Measurements from ENCODE around the gene DNAH3. TPM values are rescaled to one million over a fixed set of nuclear protein-coding genes. Genes with fewer than 3 reads are reported as not detected.
"Not testable (repeated sequence)": the region's sequence is repeated elsewhere in the genome, so short reads cannot be mapped to it uniquely, and the experiment has no call there.

Gene DNAH3, protein sequence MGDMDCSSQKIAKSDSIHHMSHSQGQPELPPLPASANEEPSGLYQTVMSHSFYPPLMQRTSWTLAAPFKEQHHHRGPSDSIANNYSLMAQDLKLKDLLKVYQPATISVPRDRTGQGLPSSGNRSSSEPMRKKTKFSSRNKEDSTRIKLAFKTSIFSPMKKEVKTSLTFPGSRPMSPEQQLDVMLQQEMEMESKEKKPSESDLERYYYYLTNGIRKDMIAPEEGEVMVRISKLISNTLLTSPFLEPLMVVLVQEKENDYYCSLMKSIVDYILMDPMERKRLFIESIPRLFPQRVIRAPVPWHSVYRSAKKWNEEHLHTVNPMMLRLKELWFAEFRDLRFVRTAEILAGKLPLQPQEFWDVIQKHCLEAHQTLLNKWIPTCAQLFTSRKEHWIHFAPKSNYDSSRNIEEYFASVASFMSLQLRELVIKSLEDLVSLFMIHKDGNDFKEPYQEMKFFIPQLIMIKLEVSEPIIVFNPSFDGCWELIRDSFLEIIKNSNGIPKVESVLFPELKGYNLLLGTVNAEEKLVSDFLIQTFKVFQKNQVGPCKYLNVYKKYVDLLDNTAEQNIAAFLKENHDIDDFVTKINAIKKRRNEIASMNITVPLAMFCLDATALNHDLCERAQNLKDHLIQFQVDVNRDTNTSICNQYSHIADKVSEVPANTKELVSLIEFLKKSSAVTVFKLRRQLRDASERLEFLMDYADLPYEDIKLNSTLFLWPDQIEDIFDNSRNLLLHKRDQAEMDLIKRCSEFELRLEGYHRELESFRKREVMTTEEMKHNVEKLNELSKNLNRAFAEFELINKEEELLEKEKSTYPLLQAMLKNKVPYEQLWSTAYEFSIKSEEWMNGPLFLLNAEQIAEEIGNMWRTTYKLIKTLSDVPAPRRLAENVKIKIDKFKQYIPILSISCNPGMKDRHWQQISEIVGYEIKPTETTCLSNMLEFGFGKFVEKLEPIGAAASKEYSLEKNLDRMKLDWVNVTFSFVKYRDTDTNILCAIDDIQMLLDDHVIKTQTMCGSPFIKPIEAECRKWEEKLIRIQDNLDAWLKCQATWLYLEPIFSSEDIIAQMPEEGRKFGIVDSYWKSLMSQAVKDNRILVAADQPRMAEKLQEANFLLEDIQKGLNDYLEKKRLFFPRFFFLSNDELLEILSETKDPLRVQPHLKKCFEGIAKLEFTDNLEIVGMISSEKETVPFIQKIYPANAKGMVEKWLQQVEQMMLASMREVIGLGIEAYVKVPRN (N-terminal part only)
- polyA plus RNA-seq (ENCODE audit: insufficient read length in 4 of 4), result under 1 TPM; 0.16 to 0.69 (median 0.43) TPM

DNA sequence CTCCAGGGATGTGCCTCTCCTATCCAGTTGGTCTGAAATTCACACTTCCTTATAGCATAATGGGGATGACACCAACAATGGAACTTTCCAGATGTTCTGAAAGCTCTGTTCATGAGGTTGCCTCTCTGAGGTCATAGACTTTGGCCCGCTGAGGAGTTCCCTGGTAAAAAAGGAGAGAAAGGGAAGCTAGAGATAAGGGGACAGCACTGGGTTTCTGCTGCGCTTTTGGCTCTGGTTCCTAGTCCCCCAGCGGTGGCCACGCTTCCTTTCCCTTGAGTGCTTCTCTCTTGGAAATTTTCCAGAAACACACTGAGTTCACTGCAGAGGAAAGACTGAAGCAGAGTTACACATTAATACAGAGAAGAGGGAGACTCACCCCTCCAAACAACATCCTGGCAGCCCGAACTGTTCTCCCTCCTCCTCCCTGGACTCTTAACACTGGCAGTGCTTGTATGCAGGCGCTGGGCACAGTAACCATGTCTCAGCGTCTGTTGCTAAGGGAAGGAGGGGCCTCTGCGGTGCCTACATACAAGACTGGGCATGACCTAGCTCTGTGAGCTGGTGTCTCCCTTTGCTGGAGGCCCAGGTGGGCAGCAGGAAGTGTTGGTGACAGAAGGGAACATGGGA is at the start of gene DNAH3:
Gene DNAH3, minus strand, starts transcription at position 472 of the 627 bp plus-strand sequence. CDS start 527 bp downstream, outside the sequence.
- DNase-seq (ENCODE audit: low read depth in 4 of 4, low spot score in 2 of 4), result no peak

DNA sequence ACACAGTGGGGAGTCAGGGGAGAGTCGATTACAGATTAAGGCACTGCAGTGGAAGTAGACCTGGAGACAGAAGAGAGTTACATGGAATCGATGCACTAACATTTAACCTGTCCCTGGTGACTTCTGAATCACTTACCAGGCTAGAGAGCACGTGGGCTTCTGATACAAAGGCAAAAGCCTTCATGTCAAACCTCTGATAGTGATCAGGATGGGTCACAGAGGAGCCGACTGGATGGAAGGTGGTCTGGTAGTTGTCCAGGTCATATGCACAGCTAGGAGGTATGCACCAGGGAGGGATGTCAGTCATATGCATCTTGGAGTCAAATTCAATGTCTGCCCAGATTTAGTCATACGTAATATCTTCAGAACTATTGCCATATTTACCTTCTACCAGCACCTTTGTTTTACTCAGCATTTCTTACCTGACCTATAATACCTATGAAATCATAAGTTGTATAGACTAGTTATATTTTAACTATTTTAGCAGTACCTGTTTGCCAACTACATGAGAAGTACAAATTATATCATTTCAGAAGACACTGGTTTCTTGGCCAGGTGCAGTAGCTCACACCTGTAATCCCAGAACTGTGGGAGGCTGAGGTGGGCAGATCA is 49.1 kb upstream of the DNAH3 start:
- DNase-seq (ENCODE audit: low read depth in 4 of 4, low spot score in 2 of 4), result no peak

DNA sequence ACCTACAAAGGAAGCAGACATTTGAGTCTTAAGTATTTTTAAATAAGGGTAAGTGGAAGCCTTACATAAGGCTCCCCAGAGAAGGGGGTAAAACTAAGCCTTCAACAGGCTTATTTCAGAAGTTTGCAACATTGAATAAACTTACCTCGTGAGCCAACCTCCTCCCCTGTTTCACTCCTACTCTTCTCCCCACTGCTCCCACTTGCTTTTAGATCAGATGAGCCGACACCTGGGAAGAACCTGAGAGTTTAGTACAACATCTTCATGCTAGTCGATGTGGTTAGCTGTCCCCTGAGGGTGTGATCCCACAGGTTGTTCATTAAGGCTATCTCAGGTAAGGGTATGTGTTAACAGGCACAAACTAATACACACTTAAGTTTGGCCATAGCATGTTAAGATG is 47.0 kb upstream of the DNAH3 start:
- no peak for DNase-seq (ENCODE audit: low read depth in 4 of 4, low spot score in 2 of 4)

DNA sequence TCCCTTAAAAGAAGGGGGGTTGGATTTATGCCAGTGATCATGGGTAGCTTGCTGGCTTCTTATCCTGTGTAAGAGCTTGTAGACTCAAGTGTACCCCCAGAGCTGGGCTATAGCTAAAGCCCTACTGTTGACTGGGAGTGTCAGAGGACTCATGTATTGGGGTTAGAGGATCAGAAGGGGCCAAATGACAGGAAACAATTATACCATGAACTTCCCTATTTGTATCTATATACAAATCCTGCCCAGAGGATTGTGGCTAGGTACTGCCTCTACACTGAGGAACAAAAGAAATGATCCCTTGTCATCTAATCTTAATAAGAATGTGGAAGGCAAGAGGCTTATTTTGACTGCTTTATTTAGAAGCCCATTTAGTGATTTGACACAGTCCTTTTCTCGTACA is 46.5 kb upstream of the DNAH3 start:
- no peak for DNase-seq (ENCODE audit: low read depth in 4 of 4, low spot score in 2 of 4)

DNA sequence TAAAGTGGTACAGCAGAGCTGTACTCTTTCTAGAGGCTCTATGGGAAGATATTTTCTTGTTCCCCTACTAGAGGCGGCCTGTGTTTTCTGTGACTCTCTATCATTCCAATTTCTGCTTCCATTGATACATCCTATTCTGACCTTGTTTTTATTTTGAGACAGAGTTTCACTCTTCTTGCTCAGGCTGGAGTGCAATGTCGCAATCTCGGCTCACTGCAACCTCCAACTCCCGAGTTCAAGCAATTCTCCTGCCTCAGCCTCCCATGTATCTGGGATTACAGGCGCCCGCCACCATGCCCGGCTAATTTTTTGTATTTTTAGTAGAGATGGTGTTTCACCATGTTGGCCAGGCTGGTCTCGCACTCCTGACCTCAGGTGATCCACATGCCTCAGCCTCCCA is 44.7 kb upstream of the DNAH3 start:
- DNase-seq (ENCODE audit: low read depth in 4 of 4, low spot score in 2 of 4), result not testable (repeated sequence)

DNA sequence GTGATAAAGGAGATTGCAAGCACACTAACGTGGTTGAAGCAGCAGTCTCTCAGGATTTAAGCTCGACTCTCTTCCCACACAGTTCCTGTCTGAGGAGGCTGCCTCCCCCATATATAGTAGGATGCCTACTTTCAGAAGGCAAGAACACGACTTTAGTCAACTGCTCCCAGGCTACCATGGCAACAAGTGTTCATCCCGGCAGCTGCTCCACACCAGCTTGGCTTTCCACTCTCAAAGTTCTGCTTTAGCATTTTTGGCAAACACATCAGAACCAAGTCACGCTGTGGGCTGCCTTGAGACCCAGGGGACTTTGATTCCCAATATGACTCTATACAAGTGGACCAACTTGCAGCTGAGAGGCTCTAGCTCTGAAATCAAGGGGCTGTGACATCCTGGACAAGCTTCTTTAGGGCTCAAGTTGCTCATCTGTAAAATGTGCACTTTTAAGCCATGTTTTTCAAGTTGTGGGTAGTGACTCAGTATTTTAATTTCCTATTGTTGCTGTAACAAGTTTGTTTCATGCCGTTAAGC is 44.2 kb upstream of the DNAH3 start:
- no peak for DNase-seq (ENCODE audit: low read depth in 4 of 4, low spot score in 2 of 4)

DNA sequence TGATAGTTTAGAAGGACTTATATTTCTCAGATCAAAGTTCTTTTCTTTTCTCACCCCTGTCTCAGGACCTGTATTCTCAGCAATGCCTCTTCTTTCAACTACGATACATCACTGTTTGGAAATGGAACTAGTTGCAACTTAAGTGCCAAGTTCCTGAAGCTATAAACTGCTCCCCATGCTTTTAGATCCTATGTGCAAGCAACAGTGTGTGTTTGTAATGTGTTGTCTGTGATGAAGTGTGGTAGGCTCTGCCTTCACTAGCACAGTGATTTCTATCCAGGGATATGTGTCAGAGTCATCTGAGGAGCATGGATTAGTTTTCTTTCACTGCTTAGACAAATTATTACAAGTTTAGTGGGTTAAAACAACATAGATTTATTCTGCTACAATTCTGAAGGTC is 42.3 kb upstream of the DNAH3 start:
- no peak for DNase-seq (ENCODE audit: low read depth in 4 of 4, low spot score in 2 of 4)

DNA sequence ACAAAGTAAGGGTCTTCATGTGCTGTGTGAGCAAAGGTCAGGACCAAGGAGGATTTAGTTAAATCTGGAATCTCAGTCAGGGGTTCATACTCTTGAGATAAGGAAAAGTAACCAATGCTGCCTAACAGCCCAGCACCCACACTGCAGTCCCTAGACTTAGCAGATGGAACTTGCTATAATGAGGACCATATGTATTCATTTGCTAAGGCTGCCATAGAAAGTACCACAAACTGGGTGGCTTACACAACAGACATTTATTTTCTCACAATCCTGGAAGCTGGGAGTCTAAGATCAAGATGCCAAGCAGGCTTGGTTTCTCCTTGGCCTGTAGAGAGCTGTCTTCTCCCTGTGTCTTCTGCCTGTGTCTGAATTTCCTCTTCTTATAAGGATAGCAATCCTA is 40.0 kb upstream of the DNAH3 start:
- DNase-seq (ENCODE audit: low read depth in 4 of 4, low spot score in 2 of 4), result no peak

DNA sequence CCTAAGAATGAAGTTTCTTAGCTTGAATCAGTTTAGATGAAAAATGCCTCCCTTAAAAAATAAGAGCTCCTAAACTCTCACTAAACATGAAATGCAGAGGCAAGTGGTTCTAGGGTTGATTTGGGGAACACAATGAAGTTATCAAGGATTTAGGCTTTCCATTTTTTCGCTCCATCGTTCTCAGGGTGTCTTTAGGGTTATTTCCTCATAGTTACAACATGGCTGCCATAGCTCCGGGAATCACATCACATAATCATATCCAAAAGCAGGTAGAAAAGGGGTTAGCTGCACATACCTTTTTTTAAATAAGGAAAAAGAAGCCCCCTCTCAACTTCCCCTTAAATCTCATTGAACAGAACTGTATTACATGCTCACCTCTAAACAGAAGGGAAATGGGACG is 39.4 kb upstream of the DNAH3 start:
- DNase-seq (ENCODE audit: low read depth in 4 of 4, low spot score in 2 of 4), result no peak

DNA sequence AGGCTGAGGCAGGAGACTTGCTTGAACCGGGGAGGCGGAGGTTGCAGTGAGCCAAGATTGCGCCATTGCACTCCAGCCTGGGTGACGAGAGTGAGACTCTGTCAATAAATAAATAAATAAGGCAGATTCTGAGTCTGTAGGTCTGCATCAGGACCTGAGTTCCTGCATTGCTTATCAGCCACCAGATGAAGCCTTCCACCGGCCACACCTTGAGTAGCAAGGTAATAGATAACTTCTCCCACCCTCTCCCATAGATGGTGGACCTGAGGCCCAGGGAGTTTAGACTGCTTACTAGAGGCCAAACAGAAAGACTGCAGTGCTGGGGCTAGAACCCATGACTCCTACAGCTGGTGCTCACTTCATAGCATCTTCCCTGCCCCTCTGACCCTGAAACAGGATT is 38.7 kb upstream of the DNAH3 start:
- DNase-seq (ENCODE audit: low read depth in 4 of 4, low spot score in 2 of 4), result no peak

DNA sequence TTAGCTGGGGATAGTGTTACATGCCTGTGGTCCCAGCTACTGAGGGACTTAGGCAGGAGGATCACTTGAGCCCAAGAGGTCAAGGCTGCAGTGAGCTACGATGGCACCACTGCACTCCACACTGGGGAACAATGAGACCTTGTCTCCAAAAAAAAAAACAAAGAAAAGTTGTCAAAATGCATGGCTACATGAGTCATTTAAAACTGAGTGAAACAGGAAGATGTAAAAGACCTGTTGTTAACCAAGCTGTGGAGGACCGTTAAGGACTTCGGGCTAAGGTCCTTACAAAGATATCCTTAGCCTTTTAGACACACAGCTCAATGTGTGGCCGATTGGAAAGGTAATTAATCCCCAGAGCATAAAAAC is 35.7 kb upstream of the DNAH3 start:
- no peak for DNase-seq (ENCODE audit: low read depth in 4 of 4, low spot score in 2 of 4)

DNA sequence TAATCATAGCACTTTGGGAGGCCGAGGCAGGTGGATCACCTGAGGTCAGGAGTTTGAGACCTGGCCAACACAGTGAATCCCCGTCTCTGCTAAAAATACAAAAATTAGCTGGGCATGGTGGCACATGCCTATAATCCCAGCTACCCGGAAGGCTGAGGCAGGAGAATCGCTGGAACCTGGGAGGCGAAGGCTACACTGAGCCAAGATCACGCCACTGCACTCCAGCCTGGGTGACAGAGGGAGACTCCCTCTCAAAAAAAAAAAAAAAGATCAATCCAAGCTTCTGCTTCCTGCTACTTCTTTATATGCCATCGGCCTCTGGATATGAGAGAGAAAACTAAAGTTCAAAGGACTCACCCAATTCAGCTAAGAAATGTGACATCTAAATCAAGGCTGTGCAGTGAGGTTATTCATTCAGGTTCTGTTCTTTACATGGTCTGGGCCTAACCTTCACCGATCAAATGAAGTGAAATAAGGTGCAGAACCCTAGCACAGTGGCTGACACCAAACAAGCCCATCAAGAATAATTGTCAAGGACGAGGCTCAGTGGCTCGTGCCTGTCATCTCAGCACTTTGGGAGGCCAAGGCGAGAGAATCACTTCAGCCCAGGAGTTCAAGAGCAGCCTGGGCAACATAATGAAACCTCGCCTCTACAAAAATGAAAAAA is 35.1 kb upstream of the DNAH3 start:
- no peak for DNase-seq (ENCODE audit: low read depth in 4 of 4, low spot score in 2 of 4)

DNA sequence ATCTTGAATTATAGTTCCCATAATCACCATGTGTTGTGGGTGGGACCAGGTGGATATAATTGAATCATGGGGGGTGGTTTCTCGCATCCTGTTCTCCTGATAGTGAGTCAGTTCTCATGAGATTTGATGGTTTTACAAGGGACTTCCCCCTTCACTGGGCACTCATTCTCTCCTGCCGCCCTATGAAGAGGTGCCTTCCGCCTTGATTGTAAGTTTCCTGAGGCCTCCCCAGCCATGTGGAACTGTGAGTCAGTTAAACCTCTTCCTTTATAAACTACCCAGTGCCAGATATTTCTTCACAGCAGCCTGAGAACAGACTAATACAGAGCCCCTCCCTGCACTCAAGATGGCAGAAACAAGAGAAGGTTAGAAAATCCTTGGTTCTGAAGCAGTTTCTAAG is 34.2 kb upstream of the DNAH3 start:
- DNase-seq (ENCODE audit: low read depth in 4 of 4, low spot score in 2 of 4), result no peak

DNA sequence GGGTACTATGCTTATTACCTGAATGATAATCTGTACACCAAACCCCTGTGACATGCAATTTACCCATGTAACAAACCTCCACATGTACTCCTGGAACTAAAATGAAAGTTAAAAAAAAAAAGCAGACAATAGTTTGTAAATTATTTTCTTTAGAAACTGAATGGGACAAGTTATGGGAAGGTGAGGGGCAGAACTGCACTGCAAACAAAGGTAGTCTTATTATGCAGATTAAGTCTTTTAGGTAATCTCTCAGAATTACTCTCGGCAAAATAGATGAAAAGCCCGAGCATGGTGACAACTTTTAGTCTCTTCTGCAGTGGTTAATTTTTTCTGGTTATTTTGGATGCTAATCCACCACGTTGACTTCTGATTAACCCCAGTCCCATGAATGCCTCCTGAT is 33.3 kb upstream of the DNAH3 start:
- DNase-seq (ENCODE audit: low read depth in 4 of 4, low spot score in 2 of 4), result no peak

DNA sequence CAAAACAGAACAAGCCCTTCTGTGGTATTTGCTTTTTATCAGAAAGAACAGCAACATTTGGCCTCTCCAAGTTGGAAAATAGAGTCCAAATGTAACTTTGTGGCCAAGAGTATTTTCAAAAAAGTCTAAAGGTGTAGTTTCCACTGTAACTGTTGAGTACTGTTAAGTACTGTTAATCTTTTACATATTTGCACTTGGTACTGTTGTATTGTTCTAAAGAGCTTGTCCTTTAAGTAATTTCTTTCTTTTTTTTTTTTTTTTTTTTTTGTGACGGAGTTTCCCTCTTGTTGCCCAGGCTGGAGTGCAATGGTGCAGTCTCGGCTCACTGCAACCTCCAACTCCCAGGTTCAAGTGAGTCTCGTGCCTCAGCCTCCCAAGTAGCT is 29.3 kb upstream of the DNAH3 start:
- DNase-seq (ENCODE audit: low read depth in 4 of 4, low spot score in 2 of 4), result no peak

DNA sequence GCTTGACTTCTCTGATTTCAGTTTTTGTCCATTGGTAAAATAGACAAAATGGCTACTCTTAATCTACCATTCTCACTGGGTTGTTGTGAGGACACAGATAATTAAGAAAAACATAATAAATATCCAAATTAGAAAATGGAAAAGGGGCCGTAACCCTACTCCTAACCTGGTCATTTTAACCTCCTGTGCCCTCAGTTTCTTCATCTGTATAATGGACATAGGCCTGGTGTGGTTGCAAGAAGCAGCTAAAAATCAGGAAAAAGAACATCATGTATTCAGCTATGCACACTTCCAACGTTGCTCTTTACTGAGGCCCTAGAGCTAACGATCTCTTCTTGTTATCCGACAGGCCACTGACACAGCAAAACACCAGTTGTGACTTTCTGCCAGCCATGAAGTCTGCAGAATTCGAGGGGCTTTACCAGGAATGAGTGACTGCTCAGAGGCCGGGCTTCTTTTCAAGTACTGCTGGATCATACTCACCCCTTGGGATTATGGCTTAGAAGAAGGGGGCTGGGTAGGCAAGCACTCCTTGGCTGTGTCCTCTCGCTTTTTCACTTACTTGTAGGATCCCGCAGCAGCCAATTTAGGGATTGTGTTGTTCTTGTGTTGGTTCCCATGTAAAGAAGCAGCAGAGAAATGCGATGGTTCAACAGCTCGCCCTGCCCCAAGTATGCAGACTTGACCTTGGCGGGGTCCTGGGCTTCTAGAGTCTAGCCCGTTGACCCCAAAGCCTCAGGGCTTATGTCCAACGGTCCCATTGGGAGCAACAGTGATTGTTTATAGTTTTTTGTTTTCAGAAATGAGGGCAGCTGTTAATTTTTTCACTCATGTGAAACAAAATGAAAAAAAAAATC is 28.7 kb upstream of the DNAH3 start:
- no peak for DNase-seq (ENCODE audit: low read depth in 4 of 4, low spot score in 2 of 4)

DNA sequence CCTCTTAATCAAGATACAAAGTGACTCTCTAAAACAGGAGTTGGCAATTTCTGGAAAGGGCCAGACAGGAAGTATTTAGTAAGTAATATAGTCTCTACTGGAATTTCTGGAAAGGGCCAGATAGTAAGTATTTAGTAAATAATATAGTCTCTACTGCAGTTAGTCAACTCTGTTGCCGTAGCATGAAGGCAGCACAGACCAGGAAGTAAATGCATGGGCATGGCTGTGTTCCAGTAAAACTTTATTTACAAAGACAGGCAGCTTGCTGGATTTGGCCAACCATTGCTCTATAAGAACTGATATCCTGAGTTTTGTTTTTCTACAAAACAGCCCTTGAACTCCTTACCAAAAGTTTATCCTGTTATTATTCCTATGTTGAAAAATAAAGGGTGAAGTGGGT is 24.8 kb upstream of the DNAH3 start:
- DNase-seq (ENCODE audit: low read depth in 4 of 4, low spot score in 2 of 4), result no peak

DNA sequence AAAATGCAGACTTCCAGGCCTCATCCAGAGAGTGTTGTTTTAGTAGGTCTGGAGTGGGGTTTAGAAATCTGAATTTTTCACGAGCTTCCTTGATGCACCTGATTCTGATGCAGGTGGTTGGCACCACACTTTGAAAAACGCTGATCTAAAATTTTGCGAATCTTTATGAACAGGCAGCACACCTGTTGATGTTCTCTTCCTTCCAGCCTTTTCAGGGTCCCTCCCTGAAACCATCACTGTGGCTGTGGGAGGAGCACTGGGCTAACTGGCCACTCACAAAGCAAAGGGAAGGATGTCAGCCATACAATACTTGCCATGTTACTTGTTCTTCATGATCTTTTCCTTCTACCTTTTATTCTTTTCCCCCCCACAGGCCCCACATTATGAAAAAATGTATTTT is 22.0 kb upstream of the DNAH3 start:
- DNase-seq (ENCODE audit: low read depth in 4 of 4, low spot score in 2 of 4), result no peak

DNA sequence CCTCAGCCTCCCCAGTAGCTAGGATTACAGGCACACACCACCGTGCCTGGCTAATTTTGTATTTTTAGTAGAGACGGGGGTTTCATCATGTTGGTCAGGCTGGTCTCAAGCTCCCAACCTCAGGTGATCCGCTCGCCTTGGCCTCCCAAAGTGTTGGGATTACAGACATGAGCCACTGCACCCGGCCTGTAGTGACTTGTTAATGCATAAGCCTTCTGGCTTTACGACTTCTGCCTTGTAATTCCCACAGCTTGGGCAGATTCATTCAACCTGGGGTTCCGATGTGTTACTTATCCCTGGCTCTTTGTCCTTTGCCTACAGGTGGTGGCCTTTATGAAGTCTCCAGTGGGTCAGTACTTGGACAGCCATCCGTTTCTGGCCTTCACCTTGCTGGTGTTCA is 19.5 kb upstream of the DNAH3 start:
- not testable (repeated sequence) for DNase-seq (ENCODE audit: low read depth in 4 of 4, low spot score in 2 of 4)
